ENCODE measurements around the gene VAV1. TPM values are rescaled to one million over a fixed set of nuclear protein-coding genes. Genes with fewer than 3 reads are reported as not detected.

VAV1 gene
- total and polyA plus RNA-seq, 2 of the 8 experiments (the other 6 are each of a cell fraction or from before 2014, with no cell fraction given), result 0.21 to 0.22 TPM

DNA sequence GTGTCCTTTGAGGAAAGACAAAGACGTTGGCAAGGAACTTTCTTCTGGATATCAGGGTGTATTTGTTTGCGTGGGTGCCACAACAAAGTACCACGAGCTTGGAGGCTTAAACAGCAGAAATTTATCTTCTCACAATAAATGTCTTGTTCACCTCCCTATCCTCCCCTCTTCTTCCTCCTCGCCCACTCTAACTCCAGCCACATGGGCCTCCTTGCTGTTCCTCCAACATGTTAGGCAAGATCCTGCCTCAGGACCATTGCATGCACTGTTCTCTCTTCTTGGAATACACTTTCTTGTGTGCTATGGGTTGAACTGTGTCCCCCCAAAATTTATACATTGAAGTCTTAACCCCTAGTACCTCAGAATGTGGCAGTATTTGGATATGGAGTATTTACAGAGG is 45.7 kb downstream of the VAV1 start (continued):
- TF ChIP-seq, protein P1, sequence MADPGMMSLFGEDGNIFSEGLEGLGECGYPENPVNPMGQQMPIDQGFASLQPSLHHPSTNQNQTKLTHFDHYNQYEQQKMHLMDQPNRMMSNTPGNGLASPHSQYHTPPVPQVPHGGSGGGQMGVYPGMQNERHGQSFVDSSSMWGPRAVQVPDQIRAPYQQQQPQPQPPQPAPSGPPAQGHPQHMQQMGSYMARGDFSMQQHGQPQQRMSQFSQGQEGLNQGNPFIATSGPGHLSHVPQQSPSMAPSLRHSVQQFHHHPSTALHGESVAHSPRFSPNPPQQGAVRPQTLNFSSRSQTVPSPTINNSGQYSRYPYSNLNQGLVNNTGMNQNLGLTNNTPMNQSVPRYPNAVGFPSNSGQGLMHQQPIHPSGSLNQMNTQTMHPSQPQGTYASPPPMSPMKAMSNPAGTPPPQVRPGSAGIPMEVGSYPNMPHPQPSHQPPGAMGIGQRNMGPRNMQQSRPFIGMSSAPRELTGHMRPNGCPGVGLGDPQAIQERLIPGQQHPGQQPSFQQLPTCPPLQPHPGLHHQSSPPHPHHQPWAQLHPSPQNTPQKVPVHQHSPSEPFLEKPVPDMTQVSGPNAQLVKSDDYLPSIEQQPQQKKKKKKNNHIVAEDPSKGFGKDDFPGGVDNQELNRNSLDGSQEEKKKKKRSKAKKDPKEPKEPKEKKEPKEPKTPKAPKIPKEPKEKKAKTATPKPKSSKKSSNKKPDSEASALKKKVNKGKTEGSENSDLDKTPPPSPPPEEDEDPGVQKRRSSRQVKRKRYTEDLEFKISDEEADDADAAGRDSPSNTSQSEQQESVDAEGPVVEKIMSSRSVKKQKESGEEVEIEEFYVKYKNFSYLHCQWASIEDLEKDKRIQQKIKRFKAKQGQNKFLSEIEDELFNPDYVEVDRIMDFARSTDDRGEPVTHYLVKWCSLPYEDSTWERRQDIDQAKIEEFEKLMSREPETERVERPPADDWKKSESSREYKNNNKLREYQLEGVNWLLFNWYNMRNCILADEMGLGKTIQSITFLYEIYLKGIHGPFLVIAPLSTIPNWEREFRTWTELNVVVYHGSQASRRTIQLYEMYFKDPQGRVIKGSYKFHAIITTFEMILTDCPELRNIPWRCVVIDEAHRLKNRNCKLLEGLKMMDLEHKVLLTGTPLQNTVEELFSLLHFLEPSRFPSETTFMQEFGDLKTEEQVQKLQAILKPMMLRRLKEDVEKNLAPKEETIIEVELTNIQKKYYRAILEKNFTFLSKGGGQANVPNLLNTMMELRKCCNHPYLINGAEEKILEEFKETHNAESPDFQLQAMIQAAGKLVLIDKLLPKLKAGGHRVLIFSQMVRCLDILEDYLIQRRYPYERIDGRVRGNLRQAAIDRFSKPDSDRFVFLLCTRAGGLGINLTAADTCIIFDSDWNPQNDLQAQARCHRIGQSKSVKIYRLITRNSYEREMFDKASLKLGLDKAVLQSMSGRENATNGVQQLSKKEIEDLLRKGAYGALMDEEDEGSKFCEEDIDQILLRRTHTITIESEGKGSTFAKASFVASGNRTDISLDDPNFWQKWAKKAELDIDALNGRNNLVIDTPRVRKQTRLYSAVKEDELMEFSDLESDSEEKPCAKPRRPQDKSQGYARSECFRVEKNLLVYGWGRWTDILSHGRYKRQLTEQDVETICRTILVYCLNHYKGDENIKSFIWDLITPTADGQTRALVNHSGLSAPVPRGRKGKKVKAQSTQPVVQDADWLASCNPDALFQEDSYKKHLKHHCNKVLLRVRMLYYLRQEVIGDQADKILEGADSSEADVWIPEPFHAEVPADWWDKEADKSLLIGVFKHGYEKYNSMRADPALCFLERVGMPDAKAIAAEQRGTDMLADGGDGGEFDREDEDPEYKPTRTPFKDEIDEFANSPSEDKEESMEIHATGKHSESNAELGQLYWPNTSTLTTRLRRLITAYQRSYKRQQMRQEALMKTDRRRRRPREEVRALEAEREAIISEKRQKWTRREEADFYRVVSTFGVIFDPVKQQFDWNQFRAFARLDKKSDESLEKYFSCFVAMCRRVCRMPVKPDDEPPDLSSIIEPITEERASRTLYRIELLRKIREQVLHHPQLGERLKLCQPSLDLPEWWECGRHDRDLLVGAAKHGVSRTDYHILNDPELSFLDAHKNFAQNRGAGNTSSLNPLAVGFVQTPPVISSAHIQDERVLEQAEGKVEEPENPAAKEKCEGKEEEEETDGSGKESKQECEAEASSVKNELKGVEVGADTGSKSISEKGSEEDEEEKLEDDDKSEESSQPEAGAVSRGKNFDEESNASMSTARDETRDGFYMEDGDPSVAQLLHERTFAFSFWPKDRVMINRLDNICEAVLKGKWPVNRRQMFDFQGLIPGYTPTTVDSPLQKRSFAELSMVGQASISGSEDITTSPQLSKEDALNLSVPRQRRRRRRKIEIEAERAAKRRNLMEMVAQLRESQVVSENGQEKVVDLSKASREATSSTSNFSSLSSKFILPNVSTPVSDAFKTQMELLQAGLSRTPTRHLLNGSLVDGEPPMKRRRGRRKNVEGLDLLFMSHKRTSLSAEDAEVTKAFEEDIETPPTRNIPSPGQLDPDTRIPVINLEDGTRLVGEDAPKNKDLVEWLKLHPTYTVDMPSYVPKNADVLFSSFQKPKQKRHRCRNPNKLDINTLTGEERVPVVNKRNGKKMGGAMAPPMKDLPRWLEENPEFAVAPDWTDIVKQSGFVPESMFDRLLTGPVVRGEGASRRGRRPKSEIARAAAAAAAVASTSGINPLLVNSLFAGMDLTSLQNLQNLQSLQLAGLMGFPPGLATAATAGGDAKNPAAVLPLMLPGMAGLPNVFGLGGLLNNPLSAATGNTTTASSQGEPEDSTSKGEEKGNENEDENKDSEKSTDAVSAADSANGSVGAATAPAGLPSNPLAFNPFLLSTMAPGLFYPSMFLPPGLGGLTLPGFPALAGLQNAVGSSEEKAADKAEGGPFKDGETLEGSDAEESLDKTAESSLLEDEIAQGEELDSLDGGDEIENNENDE (IDR thresholded peaks at IDR 0.05; ENCODE audit: insufficient replicate concordance, low read length), result no peak
- TF ChIP-seq BCL11A (IDR thresholded peaks at IDR 0.05; ENCODE audit: low read depth in 2 of 2, low read length in 2 of 2), result no peak
- no peak for TF ChIP-seq RNF2 (IDR thresholded peaks at IDR 0.05; ENCODE audit: borderline replicate concordance, low read depth, low read length, missing control alignments, poor library complexity, severe bottlenecking)

All from H1 (cell line).